ENCODE data around the gene FSTL5.

- TF ChIP-seq FOXM1 (IDR thresholded peaks at IDR 0.05; ENCODE audit: borderline replicate concordance, low read depth) (no peak), TCF12 (IDR thresholded peaks at IDR 0.05; ENCODE audit: low read depth) (no peak)
These were observed 102.6 kb downstream of the FSTL5 start for GRCh38 chr4:162061214-162061613.

All from Ishikawa (cell line).